SH-SY5Y (cell line): ENCODE measurements around the gene ANGPT4.

Source experiments
- GATA2 ChIP-seq: IDR thresholded peaks from 2 replicates; pipeline ENCODE4 v1.6.1; 2011; ENCODE audit warnings: mild to moderate bottlenecking, low read depth, low read length
- GATA3 ChIP-seq: IDR thresholded peaks from 2 replicates; pipeline ENCODE4 v1.6.1; 2011; ENCODE audit warnings: low read depth, mild to moderate bottlenecking, low read length, moderate library complexity

DNA sequence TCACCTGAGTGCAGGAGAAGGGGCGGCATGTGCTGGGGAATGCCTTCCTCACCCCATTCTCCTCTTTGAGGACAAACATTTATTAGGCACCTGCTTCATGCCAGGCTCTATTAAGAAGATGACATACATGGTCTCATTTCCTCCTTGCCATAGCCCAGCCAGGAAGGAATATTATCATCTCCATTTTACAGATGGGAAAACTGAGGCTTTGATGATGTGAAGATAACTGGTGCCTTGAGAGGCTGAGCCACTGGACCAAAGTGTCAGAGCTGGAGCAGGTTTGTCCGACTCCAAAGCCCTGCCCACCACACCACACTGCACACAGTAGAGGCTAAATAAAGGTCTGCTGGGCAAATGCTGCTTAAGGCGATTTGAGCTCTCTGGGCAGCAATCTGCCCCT, 45.4 kb downstream of the ANGPT4 start:
- TF ChIP-seq GATA2 (no peak), GATA3 (no peak)
